Right ventricle myocardium superior (tissue), 1 donor: ENCODE measurements around the gene CYTH1. TPM values are rescaled to one million over a fixed set of nuclear protein-coding genes. Genes with fewer than 3 reads are reported as not detected.
A peak's percentile ranks its signal among the peaks of the same experiment; 100 is the strongest.

ENCODE experiments used
- ATAC-seq: fragments of 200-7000 bp; cut with Tn5 transposase; one replicate; pipeline ENCODE4 v1.9.1; 2020; ENCODE audit warnings: mild to moderate bottlenecking; ENCODE audit not compliant: poor library complexity
- DNase-seq: peaks from one replicate; pipeline ENCODE4 v3.0.0-alpha.2; 2020
- intact Hi-C: fragments of 100-400 bp; cut with DNase I; formaldehyde crosslinking; loops from one replicate; pipeline ENCODE4 v1.11.2; 2022
- total RNA-seq: library from RNA; stranded (reverse); fragmentation: NEBNext Ultra II Directional; extraction: Animal tissue kit (Norgen Biotek cat#: 25700); gene quantifications from one replicate; pipeline ENCODE4 v1.2.1, GENCODE V29; 2021
- donor health status: DM: no; HTN: yes; CAD: no; lungs with severe emphysema.

Gene CYTH1
- total RNA-seq, 1 donor from 2014 or later = 32.3 TPM

- intact Hi-C loops = no loop called here
- peak; percentile 56 for ATAC-seq
- peak; percentile 65 for DNase-seq
These were observed 30.8 kb upstream of the CYTH1 start for GRCh38 chr17:78812855-78813254.

GRCh38 chr17:78808163-78808562, 26.1 kb upstream of the CYTH1 start:
- ATAC-seq = no peak
- intact Hi-C loops = no loop called here
- DNase-seq = no peak

- DNase-seq (no peak), ATAC-seq (no peak)
- intact Hi-C loops = no loop called here
These were observed 24.4 kb upstream of the CYTH1 start for GRCh38 chr17:78806451-78806850.

GRCh38 chr17:78805301-78805700, 23.2 kb upstream of the CYTH1 start:
- intact Hi-C loops = no loop called here
- ATAC-seq (no peak), DNase-seq (peak; percentile 33)

- ATAC-seq (no peak), DNase-seq (peak; percentile 33)
- intact Hi-C loops = no loop called here
These were observed 22.7 kb upstream of the CYTH1 start for GRCh38 chr17:78804777-78805176.

GRCh38 chr17:78803186-78803845, 21.2 kb upstream of the CYTH1 start:
- intact Hi-C loops = no loop called here
- peak; percentile 32 for ATAC-seq
- peak; percentile 70 for DNase-seq

GRCh38 chr17:78802459-78802858, 20.4 kb upstream of the CYTH1 start:
- DNase-seq (peak; percentile 19), ATAC-seq (no peak)
- intact Hi-C loops = no loop called here

- DNase-seq = no peak
- intact Hi-C loops = no loop called here
- no peak for ATAC-seq
These were observed 19.9 kb upstream of the CYTH1 start for GRCh38 chr17:78802008-78802407.

GRCh38 chr17:78800132-78800931, 18.3 kb upstream of the CYTH1 start:
- DNase-seq = peak; percentile 39
- ATAC-seq = no peak
- intact Hi-C loops = no loop called here

GRCh38 chr17:78798695-78799559, 16.9 kb upstream of the CYTH1 start:
- DNase-seq = peak; percentile 38
- intact Hi-C loops = loop anchor here (2.0 to 10.0 kb wide), 2 partner anchors 54 to 302 kb away; no protein-coding TSS in a partner anchor
- ATAC-seq = peak; percentile 46

- intact Hi-C loops = loop anchor here (2.0 to 10.0 kb wide), 2 partner anchors 53 to 301 kb away; no protein-coding TSS in a partner anchor
- DNase-seq (no peak), ATAC-seq (no peak)
These were observed 15.9 kb upstream of the CYTH1 start for GRCh38 chr17:78797691-78798585.

GRCh38 chr17:78797213-78797612, 15.1 kb upstream of the CYTH1 start:
- ATAC-seq = no peak
- intact Hi-C loops = loop anchor here (10.0 kb wide), 1 partner anchor 52 kb away; no protein-coding TSS in a partner anchor
- no peak for DNase-seq

- no peak for DNase-seq
- intact Hi-C loops = loop anchor here (10.0 kb wide), 1 partner anchor 52 kb away; no protein-coding TSS in a partner anchor
- no peak for ATAC-seq
These were observed 14.4 kb upstream of the CYTH1 start for GRCh38 chr17:78796517-78796900.

GRCh38 chr17:78795861-78796516, 13.9 kb upstream of the CYTH1 start:
- ATAC-seq (peak; percentile 64), DNase-seq (no peak)
- intact Hi-C loops = loop anchor here (10.0 kb wide), 1 partner anchor 51 kb away; no protein-coding TSS in a partner anchor

- DNase-seq = no peak
- no peak for ATAC-seq
- intact Hi-C loops = loop anchor here (10.0 kb wide), 1 partner anchor 50 kb away; no protein-coding TSS in a partner anchor
These were observed 13.0 kb upstream of the CYTH1 start for GRCh38 chr17:78794864-78795640.

- ATAC-seq (no peak), DNase-seq (no peak)
- intact Hi-C loops = loop anchor here (10.0 kb wide), 1 partner anchor 50 kb away; no protein-coding TSS in a partner anchor
These were observed 12.3 kb upstream of the CYTH1 start for GRCh38 chr17:78794399-78794798.

GRCh38 chr17:78793968-78794367, 11.9 kb upstream of the CYTH1 start:
- DNase-seq (no peak), ATAC-seq (no peak)
- intact Hi-C loops = loop anchor here (10.0 kb wide), 1 partner anchor 49 kb away; no protein-coding TSS in a partner anchor
